ENCODE measurements around the gene DPAGT1.
"Not testable (repeated sequence)": the region's sequence is repeated elsewhere in the genome, so short reads cannot be mapped to it uniquely, and the experiment has no call there.

DPAGT1 gene

GRCh38 chr11:119093942-119094815 is 7.5 kb downstream of the DPAGT1 start:
- DNase-seq = peak; percentile 60

- DNase-seq = no peak
These were observed 8.5 kb downstream of the DPAGT1 start for GRCh38 chr11:119092880-119093842.

GRCh38 chr11:119091966-119092879 is 9.4 kb downstream of the DPAGT1 start:
- DNase-seq = peak; percentile 35

GRCh38 chr11:119091178-119091577 is 10.5 kb downstream of the DPAGT1 start:
- DNase-seq = no peak

GRCh38 chr11:119089319-119089718 is 12.3 kb downstream of the DPAGT1 start:
- no peak for DNase-seq

- DNase-seq = no peak
These were observed 13.2 kb downstream of the DPAGT1 start for GRCh38 chr11:119088406-119088805.

GRCh38 chr11:119087747-119088241 is 13.9 kb downstream of the DPAGT1 start:
- DNase-seq = peak; percentile 33

GRCh38 chr11:119087123-119087522 is 14.5 kb downstream of the DPAGT1 start:
- no peak for DNase-seq

- DNase-seq = no peak
These were observed 16.2 kb downstream of the DPAGT1 start for GRCh38 chr11:119085437-119085847.

- DNase-seq = peak; percentile 95
These were observed 16.8 kb downstream of the DPAGT1 start, which contains the start of gene HMBS for GRCh38 chr11:119084663-119085436. TSS of gene HMBS (plus strand) at chr11:119084881. CDS start at chr11:119085034, 153 bp downstream.

GRCh38 chr11:119081682-119082260 is 19.9 kb downstream of the DPAGT1 start:
- no peak for DNase-seq

- DNase-seq = no peak
These were observed 22.8 kb downstream of the DPAGT1 start for GRCh38 chr11:119078675-119079420.

GRCh38 chr11:119077839-119078238 is 23.8 kb downstream of the DPAGT1 start:
- DNase-seq = no peak

- DNase-seq = peak; percentile 99
These were observed 34.1 kb downstream of the DPAGT1 start, which contains the start of gene VPS11 for GRCh38 chr11:119067371-119068222. TSS of gene VPS11 (plus strand) at chr11:119067818. CDS start at chr11:119067824, 6 bp downstream.

GRCh38 chr11:119065369-119065768 is 36.3 kb downstream of the DPAGT1 start:
- DNase-seq = peak; percentile 63

- DNase-seq = no peak
These were observed 38.9 kb downstream of the DPAGT1 start for GRCh38 chr11:119062779-119063178.

GRCh38 chr11:119061256-119061655 is 40.4 kb downstream of the DPAGT1 start:
- DNase-seq = no peak

GRCh38 chr11:119059128-119059527 is 42.5 kb downstream of the DPAGT1 start:
- not testable (repeated sequence) for DNase-seq
